ENCODE measurements around the gene AKT2.

DNA sequence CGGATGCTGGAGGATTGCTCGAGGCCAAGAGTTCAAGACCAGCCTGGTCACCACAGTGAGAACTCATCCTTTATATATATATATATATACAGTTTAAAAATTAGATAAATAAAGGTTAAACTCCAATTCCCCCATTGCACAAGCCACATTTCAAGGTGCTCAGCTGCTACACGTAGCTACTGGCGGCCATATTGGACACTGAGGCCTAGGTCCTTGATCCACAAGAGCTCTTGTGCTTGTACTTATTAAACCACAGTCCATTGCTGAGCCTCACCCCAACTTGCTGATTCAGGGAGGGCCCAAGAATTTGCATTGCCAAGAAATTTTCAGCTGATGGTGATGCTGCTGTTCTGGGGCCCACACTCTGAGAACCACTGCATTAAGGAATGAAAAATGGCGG, 76.5 kb downstream of the AKT2 start:
- no peak for TF ChIP-seq POLR2A (IDR thresholded peaks at IDR 0.05)
- TF ChIP-seq, protein P1, sequence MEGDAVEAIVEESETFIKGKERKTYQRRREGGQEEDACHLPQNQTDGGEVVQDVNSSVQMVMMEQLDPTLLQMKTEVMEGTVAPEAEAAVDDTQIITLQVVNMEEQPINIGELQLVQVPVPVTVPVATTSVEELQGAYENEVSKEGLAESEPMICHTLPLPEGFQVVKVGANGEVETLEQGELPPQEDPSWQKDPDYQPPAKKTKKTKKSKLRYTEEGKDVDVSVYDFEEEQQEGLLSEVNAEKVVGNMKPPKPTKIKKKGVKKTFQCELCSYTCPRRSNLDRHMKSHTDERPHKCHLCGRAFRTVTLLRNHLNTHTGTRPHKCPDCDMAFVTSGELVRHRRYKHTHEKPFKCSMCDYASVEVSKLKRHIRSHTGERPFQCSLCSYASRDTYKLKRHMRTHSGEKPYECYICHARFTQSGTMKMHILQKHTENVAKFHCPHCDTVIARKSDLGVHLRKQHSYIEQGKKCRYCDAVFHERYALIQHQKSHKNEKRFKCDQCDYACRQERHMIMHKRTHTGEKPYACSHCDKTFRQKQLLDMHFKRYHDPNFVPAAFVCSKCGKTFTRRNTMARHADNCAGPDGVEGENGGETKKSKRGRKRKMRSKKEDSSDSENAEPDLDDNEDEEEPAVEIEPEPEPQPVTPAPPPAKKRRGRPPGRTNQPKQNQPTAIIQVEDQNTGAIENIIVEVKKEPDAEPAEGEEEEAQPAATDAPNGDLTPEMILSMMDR (IDR thresholded peaks at IDR 0.05): no peak

Measured in right lobe of liver (tissue), 4 donors.